ENCODE measurements around the gene BOLA3.

DNA sequence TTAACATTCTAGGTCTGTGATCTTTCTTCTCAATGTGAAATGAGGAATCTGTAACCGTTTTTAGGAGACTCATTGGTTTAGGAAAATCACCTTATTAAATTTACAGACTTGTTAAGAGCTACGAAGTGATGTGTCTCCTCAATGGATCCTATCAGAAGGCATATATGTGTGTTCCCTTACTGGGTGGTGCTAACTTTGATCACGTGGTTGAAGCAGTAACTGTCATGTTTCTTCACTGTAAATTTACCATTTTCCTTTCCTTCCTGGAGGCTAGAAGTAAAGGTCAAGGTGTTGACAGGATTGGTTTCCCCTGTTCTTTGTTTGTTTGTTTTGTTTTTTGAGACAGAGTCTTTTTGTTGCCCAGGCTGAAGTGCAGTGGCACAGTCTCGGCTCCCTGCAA, 49.3 kb upstream of the BOLA3 start:
- TF ChIP-seq, protein P1, sequence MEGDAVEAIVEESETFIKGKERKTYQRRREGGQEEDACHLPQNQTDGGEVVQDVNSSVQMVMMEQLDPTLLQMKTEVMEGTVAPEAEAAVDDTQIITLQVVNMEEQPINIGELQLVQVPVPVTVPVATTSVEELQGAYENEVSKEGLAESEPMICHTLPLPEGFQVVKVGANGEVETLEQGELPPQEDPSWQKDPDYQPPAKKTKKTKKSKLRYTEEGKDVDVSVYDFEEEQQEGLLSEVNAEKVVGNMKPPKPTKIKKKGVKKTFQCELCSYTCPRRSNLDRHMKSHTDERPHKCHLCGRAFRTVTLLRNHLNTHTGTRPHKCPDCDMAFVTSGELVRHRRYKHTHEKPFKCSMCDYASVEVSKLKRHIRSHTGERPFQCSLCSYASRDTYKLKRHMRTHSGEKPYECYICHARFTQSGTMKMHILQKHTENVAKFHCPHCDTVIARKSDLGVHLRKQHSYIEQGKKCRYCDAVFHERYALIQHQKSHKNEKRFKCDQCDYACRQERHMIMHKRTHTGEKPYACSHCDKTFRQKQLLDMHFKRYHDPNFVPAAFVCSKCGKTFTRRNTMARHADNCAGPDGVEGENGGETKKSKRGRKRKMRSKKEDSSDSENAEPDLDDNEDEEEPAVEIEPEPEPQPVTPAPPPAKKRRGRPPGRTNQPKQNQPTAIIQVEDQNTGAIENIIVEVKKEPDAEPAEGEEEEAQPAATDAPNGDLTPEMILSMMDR (conservative IDR thresholded peaks at IDR 0.05 in 1 of 2, IDR thresholded peaks at IDR 0.05 in 1 of 2; ENCODE audit: low read depth in 1 of 2, low read length in 2 of 2) = no peak
- TF ChIP-seq EZH2 (IDR thresholded peaks at IDR 0.05; ENCODE audit: low read length, missing control alignments) = no peak

Data from fibroblast of lung (primary cell).